ENCODE results near the gene BIN2. TPM values are rescaled to one million over a fixed set of nuclear protein-coding genes. Genes with fewer than 3 reads are reported as not detected.

Gene BIN2
- total and polyA plus RNA-seq, 2 of the 13 experiments (the other 11 are each of a cell fraction or from before 2014, with no cell fraction given) = not detected

DNA sequence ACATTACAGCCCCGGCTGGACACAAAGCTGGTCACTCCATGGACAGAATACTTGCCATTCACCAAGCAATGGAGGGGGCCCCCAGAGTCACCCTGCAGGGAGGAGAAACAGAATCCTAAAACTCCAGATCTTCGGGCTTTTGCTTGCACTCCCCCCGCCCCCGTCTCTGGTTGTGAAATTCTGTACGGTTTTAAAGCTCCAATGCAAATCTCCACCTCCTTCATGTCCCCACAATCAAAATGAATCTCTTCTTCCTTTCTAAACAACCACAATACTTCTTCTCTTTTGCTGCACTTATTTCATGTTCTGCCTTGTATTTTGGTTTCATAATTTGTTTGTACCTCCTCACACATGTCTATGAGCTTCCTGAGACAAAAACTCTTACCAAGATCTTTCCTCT is 5.8 kb upstream of the BIN2 start:
- Histone ChIP-seq H3K4me1 (ENCODE audit: insufficient read depth, low read length) (peaks cover 11% of the 10 kb centered on the region; the same call in 1 of the 2 replicates), H3K79me2 (ENCODE audit: insufficient read depth, low read length) (no peaks in the 10 kb centered on the region), H4K20me1 (ENCODE audit: insufficient read depth, low read length) (no peaks in the 10 kb centered on the region), H3K36me3 (replicated peaks in 1 of 2; ENCODE audit: control insufficient read depth in 1 of 2, insufficient read depth in 2 of 2, low read length in 2 of 2) (no peaks in the 10 kb centered on the region), H3K9me3 (ENCODE audit: low read length) (no peaks in the 10 kb centered on the region), H3K9ac (ENCODE audit: insufficient read depth, low read depth, low read length) (no peak overlapping the region), H3K4me3 (replicated peaks in 1 of 3; ENCODE audit: insufficient read depth in 1 of 3, low read depth in 2 of 3, low read length in 3 of 3) (no peak overlapping the region), H3K27ac (ENCODE audit: extremely low read length, insufficient read depth, low read length) (no peak overlapping the region), H2AFZ (ENCODE audit: low read length) (no peak overlapping the region), H3K27me3 (ENCODE audit: control insufficient read depth in 1 of 2, insufficient read depth in 2 of 2, low read length in 2 of 2) (no peaks in the 10 kb centered on the region), H3K4me2 (ENCODE audit: low read depth, low read length) (no peak overlapping the region)
- DNase-seq (ENCODE audit: low spot score) = no peak
- no peak for ATAC-seq
- intact Hi-C loops (cut with micrococcal nuclease; ENCODE audit: unreplicated experiment) = no loop called here
- BruUV-seq (replicated peaks) = no TSS peak
- CTCF ChIA-PET (ENCODE audit: low intra/inter-chr PET ratio, low total read pairs) = no interaction called here
- TF ChIP-seq, protein P1, sequence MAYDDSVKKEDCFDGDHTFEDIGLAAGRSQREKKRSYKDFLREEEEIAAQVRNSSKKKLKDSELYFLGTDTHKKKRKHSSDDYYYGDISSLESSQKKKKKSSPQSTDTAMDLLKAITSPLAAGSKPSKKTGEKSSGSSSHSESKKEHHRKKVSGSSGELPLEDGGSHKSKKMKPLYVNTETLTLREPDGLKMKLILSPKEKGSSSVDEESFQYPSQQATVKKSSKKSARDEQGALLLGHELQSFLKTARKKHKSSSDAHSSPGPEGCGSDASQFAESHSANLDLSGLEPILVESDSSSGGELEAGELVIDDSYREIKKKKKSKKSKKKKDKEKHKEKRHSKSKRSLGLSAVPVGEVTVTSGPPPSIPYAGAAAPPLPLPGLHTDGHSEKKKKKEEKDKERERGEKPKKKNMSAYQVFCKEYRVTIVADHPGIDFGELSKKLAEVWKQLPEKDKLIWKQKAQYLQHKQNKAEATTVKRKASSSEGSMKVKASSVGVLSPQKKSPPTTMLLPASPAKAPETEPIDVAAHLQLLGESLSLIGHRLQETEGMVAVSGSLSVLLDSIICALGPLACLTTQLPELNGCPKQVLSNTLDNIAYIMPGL (CRISPR knock-in tag; IDR thresholded peaks at IDR 0.05; ENCODE audit: borderline replicate concordance in 1 of 2, low read depth in 1 of 2) = no peak
- TF ChIP-seq ZNF234 (CRISPR knock-in tag; conservative IDR thresholded peaks at IDR 0.05) = no peak
- no peak for TF ChIP-seq HNRNPK (IDR thresholded peaks at IDR 0.05; ENCODE audit: low read depth, low read length, poor library complexity, severe bottlenecking)
- TF ChIP-seq AGO1 (IDR thresholded peaks at IDR 0.05; ENCODE audit: low read depth, low read length, poor library complexity, severe bottlenecking) = no peak
- no peak for TF ChIP-seq KLF16 (CRISPR knock-in tag; IDR thresholded peaks at IDR 0.05)
- TF ChIP-seq WIZ (CRISPR knock-in tag; IDR thresholded peaks at IDR 0.05) = no peak
- POLR2A ChIA-PET = no interaction called here
- WGBS (ENCODE audit: low lambda C conversion rate) = 20% methylated on average over 3 of the region's 5 CpGs
- in situ Hi-C loops (cut with HindIII; ENCODE audit: extremely low pct_ligation_motif_present, low pct_unique_long_range_greater_than_20kb) = no loop called here
- FAIRE-seq = no peak

DNA sequence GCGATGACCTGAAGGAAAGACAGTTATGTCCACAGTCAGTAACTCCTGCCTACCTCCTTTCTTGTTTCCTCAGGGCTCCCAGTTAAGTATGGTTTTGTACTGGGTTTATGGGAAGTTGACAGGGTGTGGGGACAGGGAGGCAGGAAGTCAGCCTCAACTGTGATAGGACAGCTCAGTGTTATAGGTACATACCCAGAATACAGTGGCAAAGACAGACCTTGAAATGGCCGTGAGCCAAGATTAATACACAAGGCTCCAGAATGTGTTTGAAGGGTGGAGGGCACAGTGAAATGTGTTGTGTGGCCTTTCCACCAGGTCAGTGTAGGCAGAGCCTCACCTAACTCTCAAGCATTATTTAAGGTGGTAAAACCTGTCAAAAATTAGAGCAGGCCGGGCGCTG is 4.6 kb upstream of the BIN2 start:
- BruUV-seq (replicated peaks) = no TSS peak
- peaks cover 11% of the 10 kb centered on the region; the same call in 1 of the 2 replicates for H3K4me1 ChIP-seq (ENCODE audit: insufficient read depth, low read length)
- FAIRE-seq (no peak), ATAC-seq (no peak), DNase-seq (ENCODE audit: low spot score) (no peak)
- H3K27ac ChIP-seq (ENCODE audit: extremely low read length, insufficient read depth, low read length) = no peak overlapping the region
- no peaks in the 10 kb centered on the region for H3K79me2 ChIP-seq (ENCODE audit: insufficient read depth, low read length)
- CTCF ChIA-PET (ENCODE audit: low intra/inter-chr PET ratio, low total read pairs) = no interaction called here
- intact Hi-C loops (cut with micrococcal nuclease; ENCODE audit: unreplicated experiment) = no loop called here
- H3K4me3 ChIP-seq (replicated peaks in 1 of 3; ENCODE audit: insufficient read depth in 1 of 3, low read depth in 2 of 3, low read length in 3 of 3) = no peak overlapping the region
- H3K9me3 ChIP-seq (ENCODE audit: low read length) = no peaks in the 10 kb centered on the region
- POLR2A ChIA-PET = no interaction called here
- no peaks in the 10 kb centered on the region for H3K36me3 ChIP-seq (replicated peaks in 1 of 2; ENCODE audit: control insufficient read depth in 1 of 2, insufficient read depth in 2 of 2, low read length in 2 of 2)
- H3K9ac ChIP-seq (ENCODE audit: insufficient read depth, low read depth, low read length) = no peak overlapping the region
- H4K20me1 ChIP-seq (ENCODE audit: insufficient read depth, low read length) = no peaks in the 10 kb centered on the region
- 28% methylated on average over 4 of the region's 4 CpGs for WGBS (ENCODE audit: low lambda C conversion rate)
- no peaks in the 10 kb centered on the region for H3K27me3 ChIP-seq (ENCODE audit: control insufficient read depth in 1 of 2, insufficient read depth in 2 of 2, low read length in 2 of 2)
- no peak overlapping the region for H2AFZ ChIP-seq (ENCODE audit: low read length)
- in situ Hi-C loops (cut with HindIII; ENCODE audit: extremely low pct_ligation_motif_present, low pct_unique_long_range_greater_than_20kb) = no loop called here
- no peak overlapping the region for H3K4me2 ChIP-seq (ENCODE audit: low read depth, low read length)
- TF ChIP-seq PRMT3 (CRISPR knock-in tag; IDR thresholded peaks at IDR 0.05; ENCODE audit: borderline replicate concordance, low read depth) (no peak), MBD4 (IDR thresholded peaks at IDR 0.05; ENCODE audit: borderline replicate concordance, low read length) (no peak), IKZF1 (IDR thresholded peaks at IDR 0.05) (no peak), ZSCAN21 (CRISPR knock-in tag; IDR thresholded peaks at IDR 0.05; ENCODE audit: borderline replicate concordance) (no peak), ZNF563 (CRISPR knock-in tag; IDR thresholded peaks at IDR 0.05) (no peak), CEBPB (IDR thresholded peaks at IDR 0.05; ENCODE audit: borderline replicate concordance, low read depth, low read length) (no peak), ZSCAN12 (CRISPR knock-in tag; IDR thresholded peaks at IDR 0.05) (no peak), ZNF282 (IDR thresholded peaks at IDR 0.05; ENCODE audit: partially characterized antibody) (no peak), CBX5 (CRISPR knock-in tag; IDR thresholded peaks at IDR 0.05; ENCODE audit: borderline replicate concordance) (no peak), ZNF546 (CRISPR knock-in tag; conservative IDR thresholded peaks at IDR 0.05) (no peak)

Data from HepG2 (cell line).